ENCODE data around the gene CDKN3. TPM values are rescaled to one million over a fixed set of nuclear protein-coding genes. Genes with fewer than 3 reads are reported as not detected.
"Not testable (repeated sequence)": the region's sequence is repeated elsewhere in the genome, so short reads cannot be mapped to it uniquely, and the experiment has no call there.

The CDKN3 gene
- polyA plus RNA-seq, 3 donors: 24.4 to 28.4 (median 24.8) TPM

DNA sequence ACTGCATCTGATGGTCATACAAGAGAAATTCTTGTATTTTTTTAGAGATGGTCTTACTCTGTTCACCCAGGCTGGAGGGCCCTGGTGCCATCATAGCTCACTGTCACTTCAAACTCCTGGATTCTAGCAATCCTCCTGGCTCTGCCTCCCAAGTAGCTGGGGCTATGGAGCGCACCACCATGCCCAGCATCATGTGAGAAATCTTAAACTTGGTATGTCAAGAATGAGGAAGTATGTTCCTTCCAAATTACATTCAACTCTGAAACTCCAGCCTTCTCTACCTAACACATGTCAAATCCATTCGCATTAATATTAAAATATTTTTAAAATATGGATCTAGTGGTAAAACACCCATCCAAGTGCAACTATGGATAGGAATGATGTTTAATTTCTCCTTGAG, 27.5 kb upstream of the CDKN3 start:
- DNase-seq (ENCODE audit: low read depth in 3 of 3, low spot score in 2 of 3): no peak

DNA sequence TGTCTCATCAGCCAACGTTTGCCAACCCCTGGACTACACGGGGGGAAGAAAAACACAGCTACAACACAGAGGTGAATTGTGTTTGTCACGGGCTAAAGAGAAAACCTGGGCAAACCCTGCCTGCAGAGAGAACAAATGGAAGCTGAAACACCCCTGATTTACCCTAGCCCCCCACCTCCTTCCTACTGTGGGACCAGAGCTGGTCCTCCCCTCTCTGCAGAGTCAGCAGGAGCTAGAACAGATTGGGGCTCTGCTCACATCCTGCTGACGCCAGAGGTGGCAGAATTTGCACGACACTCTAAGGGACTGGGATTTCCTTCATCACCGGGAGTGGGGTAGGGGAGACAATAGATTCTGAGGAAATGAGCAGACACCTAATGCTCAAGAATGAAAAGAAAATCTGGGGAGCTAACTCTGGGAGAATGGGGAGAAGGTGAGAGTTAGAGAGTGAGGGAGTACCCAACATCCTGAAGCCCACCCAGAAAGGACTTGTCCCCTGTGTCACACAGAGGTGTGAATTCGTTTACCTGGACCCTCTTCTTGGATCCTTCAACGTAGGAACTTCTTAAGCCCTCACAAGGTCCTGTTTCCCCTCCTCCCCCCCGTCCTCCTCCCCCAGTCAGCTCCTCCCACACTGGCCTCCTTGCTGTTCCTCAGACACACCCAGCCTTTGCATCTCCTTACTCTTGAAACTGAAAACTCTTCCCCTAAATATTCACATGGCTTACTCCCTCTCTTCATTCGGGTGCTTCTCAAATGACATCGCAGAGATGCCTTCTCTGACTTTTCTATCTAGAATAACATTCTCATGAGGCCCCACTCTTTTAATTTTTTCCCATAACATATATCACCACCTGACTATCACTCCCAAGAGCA, 26.2 kb upstream of the CDKN3 start:
- DNase-seq (ENCODE audit: low read depth in 3 of 3, low spot score in 2 of 3): no peak

DNA sequence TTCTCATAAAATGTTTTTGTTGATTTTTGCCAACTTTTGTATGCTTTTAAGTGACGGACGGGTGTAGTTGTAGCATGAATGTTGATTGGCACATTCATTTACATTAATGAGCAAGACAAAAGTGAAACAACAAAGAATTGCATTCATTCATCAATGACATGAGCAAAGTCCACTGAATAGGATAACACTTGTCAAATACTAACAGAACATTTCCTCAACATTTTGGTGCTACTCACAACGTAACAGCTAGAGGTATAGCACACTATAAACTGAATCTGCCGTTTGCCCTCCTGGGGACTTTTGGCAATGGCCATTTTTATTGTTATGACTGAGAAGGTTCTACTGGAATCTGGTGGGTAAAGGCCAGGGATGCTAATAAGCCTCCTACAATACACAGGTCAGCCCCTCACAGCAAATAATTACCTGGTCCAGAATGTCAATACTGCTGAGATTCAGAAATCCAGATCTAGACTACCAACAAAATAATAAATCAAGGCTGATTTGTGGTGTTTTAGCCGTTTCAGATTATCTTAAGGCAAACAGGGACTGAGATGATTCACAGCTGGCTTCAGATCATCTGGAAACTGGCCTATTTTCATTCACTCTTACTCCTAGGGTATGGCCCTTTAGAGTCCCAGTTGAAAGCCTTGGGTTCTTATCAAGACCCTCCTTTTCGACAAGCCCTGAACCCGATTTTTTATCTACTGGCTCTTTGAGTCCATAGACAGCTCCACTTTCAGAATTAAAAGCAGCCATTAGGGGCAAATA, 22.5 kb upstream of the CDKN3 start:
- DNase-seq (ENCODE audit: low read depth in 3 of 3, low spot score in 2 of 3): no peak

DNA sequence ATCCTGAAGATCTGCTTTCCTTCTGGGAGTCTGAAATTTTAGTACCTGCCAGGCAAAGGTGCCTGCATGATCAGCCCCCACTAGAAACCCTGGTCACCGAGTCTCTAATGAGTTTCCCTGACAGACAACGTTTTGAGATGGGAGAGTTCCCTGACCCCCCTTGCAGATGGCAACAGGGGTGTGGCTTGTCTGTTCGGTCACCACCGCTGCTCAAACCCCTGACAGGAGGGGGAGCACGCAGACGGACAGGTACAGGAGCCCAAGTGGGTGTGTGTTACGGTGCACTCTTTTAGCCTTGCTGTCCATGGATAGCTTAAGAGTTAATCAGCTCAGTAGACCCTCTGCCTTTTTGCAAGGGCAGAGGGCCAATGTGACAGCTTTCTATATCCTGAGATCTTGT, 19.3 kb upstream of the CDKN3 start:
- no peak for DNase-seq (ENCODE audit: low read depth in 3 of 3, low spot score in 2 of 3)

DNA sequence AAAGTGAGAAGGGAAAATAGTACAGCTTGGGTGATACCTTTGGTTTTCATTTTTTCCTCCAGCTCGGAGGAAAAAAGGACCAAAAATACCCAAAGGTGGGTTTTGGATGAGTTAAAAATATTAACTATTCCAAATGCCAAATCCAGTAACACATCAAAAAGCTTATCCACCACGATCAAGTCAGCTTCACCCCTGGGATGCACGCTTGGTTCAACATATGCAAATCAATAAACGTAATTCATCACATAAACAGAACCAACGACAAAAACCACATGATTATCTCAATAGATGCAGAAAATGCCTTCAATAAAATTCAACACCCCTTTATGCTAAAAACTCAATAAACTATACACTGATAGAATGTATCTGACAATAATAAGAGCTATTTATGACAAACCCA, 17.9 kb upstream of the CDKN3 start:
- DNase-seq (ENCODE audit: low read depth in 3 of 3, low spot score in 2 of 3): not testable (repeated sequence)

DNA sequence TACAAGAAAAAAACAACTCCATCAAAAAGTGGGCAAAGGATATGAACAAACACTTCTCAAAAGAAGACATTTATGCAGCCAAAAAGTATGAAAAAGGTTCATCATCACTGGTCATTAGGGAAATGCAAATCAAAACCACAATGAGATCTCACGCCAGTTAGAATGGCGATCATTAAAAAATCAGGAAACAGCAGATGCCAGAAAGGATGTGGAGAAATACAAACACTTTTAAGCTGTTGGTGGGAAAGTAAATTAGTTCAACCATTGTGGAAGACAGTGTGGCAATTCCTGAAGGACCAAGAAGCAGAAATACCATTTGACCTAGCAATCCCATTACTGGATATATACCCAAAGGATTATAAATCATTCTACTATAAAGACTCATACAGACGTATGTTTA, 16.2 kb upstream of the CDKN3 start:
- DNase-seq (ENCODE audit: low read depth in 3 of 3, low spot score in 2 of 3): not testable (repeated sequence)

DNA sequence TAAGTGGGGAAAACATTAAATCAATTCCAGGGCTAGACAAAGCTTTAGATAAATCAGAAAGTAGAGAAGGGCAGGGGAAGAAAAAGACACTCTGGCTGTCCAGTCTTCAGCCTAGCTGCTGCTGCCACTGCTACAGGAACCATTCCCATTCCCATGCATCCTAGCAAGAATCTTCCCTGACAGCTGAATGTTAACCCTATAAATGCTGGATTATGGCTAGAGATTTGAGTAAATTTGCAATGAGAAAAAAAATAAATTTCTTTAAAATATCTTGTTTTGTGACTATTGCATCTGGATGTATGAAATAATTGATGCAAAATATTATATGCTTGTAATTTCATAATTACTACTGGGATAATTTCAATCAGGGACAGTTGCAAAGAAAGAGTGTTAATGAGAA, 15.0 kb upstream of the CDKN3 start:
- no peak for DNase-seq (ENCODE audit: low read depth in 3 of 3, low spot score in 2 of 3)

DNA sequence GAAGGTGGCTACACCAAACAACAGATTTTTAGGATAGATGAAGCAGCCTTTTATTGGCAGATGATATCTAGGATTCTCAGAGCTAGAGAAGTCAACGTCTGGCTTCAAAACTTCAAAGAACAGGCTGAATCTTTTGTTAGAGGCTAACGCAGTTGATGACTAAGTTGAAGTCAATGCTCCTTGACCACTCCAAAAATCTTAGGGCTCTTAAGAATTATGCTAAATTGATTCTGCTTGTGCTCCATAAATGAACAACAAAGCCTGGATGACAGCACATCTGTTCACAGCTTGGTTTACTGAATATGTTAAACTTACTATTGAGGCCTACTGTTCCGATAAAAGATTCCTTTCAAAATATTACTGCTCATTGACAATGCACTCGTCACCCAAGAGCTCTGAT, 13.0 kb upstream of the CDKN3 start:
- no peak for DNase-seq (ENCODE audit: low read depth in 3 of 3, low spot score in 2 of 3)

DNA sequence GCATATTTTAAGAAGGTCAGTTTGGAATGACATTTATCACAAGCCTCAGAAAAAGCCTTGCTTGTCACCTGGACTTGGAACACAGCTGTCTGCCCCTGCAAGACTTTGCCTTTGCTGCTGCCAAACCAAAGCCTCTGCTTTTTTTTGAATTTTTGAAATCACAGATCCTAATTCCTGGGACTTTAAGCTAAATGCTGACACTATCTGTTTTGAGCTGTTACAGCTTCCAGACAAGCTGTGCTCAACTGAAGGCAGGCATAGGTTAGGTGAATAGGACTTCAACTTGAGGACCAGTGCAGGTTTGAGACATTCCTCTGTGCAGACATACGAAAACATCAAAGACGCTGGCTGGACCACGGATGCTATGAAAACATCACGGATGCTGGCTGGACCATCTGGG, 11.3 kb upstream of the CDKN3 start:
- no peak for DNase-seq (ENCODE audit: low read depth in 3 of 3, low spot score in 2 of 3)

DNA sequence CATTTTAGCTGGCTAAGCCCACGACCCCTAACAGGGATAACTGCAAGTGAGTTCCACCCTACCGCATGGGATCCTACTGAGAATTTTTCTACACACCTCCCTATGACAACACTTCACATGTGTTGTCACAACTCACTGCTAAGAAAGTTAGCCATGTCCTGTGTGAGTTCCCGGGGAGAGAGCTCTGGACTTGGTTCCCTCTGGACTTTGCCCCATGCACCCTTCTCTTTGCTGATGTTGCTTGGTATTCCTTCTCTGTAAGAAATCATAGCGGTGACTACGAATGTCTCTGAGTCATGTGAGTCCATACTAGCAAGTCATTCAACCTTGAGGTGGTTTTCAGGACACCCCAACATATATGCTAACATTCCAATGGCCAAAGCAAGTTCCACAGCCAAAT, 9.5 kb upstream of the CDKN3 start:
- no peak for DNase-seq (ENCODE audit: low read depth in 3 of 3, low spot score in 2 of 3)

DNA sequence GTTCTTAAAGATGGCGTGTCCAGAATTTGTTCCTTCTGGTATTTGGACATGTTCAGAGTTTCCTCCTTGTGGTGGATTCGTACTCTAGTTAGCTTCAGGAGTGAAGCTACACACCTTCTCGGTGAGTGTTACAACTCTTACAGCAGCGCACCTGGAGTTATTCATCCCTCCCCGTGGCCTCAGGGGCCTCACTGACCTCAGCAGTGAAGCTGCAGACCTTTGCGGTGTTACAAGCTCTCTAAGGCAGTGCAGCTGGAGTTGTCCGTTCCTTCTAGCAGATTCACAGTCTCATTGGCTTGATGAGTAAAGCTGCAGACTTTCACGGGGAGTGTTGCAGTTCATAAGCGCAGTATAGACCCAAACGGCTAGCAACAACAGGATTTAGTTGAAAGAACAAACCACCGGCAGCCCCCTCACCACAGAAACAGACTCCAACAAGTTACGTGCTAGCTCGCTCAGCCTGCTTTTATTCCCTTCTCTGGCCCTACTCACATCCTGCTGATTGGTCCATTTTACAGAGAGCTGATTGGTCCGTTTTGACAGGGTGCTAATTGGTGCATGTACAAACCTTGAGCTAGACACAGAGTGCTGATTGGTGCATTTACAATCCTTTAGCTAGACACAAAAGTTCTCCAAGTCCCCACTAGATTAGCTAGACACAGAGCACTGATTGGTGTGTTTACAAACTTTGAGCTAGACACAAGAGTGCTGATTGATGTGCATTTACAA, 4.5 kb upstream of the CDKN3 start:
- DNase-seq (ENCODE audit: low read depth in 3 of 3, low spot score in 2 of 3): no peak

DNA sequence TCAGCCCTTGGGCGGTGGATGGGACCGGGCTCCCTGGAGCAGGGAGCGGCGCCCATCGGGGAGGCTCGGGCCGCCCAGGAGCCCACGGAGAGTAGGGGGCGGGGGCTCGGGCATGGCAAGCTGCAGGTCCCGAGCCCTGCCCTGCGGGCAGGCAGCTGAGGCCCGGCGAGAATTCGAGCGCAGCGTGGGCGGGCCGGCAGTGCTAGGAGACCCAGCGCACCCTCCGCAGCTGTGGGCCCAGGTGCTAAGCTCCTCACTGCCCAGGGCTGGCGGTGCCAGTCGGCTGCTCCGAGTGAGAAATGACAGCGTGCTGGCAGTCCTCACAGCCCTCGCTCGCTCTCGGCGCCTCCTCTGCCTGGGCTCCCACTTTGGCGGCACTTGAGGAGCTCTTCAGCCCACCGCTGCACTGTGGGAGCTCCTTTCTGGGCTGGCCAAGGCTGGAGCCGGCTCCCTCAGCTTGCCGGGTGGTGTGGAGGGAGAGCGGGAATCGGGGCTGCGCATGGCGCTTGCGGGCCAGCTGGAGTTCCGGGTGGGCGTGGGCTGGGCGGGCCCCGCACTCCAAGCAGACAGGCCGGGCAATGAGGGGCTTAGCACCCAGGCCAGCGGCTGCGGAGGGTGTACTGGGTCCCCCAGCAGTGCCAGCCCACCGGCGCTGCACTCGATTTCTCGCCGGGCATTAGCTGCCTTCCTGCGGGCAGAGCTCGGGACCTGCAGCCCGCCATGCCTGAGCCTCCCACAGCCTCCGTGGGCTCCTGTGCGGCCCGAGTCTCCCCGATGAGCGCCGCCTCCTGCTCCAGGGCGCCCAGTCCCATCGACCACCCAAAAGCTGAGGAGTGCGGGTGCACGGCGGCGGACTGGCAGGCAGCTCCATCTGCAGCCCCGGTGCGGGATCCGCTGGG, 3.6 kb upstream of the CDKN3 start:
- not testable (repeated sequence) for DNase-seq (ENCODE audit: low read depth in 3 of 3, low spot score in 2 of 3)

DNA sequence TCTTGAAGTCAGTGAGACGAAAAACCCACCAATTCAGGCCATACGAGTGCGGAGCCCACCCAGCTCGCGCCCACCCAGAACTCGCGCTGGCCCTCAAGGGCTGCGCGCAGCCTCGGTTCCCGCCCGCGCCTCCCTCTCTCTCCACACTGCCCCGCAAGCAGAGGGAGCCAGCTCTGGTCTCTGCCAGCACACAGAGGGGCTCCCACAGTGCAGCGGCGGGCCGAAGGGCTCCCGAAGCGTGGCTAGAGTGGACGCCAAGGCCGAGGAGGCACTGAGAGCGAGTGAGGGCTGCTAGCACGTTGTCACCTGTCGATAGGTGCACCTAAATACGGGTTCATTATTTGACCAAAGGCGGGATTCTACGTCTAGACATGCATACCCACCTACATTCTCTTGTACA, 2.2 kb upstream of the CDKN3 start:
- no peak for DNase-seq (ENCODE audit: low read depth in 3 of 3, low spot score in 2 of 3)

DNA sequence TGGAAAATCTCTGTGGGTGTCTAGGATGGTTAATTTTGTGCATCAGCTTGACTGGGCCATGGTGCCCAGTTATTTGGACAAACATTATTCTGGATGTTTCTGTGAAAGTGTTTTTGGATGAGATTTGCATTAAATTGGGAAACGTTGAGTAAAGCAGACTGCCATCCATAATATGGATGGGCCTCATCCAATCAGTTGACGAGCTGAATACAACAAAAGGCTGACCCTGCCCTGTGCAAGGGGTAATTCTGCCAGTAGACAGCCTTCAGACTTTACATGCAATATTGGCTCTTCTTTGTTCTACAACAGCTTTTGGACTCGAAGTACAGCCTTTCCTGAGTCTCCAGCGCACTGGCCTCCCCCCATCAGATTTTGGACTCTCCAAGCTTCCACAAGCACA, 1.5 kb upstream of the CDKN3 start:
- no peak for DNase-seq (ENCODE audit: low read depth in 3 of 3, low spot score in 2 of 3)

DNA sequence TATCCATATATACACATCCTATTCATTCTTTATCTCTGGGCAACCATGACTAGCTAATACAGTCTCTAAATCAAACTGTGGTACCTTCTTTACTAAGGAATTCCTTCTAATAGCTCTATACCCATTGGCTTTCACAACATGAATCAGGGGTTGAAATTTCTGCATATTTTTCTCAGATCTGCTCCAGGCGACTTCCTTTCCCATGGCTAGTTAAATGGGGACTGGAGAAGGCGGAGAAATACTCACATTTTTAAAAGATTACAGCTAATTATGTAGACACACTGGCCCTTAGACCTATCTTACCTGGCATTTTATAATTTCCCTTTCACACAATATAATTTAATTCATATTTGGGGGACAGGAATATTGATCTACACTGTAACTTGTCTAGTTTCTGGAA, 1.1 kb upstream of the CDKN3 start:
- DNase-seq (ENCODE audit: low read depth in 3 of 3, low spot score in 2 of 3): no peak

DNA sequence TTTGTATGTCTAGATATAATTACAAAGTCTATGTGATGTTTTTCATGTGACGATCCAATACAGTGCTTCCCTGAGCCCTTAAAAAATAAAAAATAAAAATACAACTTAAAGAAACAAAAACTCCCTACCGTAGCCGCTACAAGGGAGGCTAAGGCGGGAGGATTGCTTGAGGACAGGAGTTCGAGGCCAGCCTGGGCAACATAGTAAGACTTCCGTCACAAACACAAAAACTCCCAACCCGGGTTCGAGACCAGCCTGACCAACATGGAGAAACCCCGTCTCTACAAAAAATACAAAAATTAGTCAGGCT, 669 bp upstream of the CDKN3 start:
- DNase-seq (ENCODE audit: low read depth in 3 of 3, low spot score in 2 of 3): no peak

DNA sequence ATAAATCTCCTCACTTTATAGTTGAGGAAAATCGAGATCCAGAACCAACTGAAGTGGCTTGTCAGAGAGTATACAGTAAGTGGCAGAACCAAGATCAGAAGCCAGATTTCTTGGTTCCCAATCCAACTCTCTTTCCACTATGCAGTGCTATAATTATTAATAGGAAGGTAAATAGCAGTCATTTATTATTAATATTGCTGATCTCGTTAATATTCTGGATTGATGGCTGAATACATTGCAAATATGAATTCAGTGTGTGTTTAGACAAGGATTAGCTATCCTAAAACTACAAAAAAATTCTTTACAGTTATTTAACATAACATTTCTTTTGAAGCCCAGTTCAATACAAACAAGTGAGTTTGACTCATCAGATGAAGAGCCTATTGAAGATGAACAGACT, 2.8 kb downstream of the CDKN3 start:
- no peak for DNase-seq (ENCODE audit: low read depth in 3 of 3, low spot score in 2 of 3)

DNA sequence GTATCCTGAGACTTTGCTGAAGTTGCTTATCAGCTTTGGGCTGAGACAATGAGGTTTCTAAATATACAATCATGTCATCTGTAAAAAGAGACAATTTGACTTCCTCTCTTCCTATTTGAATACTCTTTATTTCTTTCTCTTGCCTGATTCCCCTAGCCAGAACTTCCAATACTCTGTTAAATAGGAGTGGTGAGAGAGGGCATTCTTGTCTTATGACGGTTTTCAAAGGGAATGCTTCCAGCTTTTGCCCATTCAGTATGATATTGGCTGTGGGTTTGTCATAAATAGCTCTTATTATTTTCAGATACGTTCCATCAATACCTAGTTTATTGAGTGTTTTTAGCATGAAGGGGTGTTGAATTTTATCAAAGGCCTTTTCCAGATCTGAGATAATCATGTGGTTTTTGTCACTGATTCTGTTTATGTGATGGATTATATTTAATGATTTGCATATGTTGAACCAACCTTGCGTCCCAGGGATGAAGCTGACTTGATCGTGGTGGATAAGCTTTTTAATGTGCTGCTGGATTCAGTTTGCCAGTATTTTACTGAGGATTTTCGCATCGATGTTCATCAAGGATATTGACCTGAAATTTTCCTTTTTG, 6.7 kb downstream of the CDKN3 start:
- DNase-seq (ENCODE audit: low read depth in 3 of 3, low spot score in 2 of 3): not testable (repeated sequence)

DNA sequence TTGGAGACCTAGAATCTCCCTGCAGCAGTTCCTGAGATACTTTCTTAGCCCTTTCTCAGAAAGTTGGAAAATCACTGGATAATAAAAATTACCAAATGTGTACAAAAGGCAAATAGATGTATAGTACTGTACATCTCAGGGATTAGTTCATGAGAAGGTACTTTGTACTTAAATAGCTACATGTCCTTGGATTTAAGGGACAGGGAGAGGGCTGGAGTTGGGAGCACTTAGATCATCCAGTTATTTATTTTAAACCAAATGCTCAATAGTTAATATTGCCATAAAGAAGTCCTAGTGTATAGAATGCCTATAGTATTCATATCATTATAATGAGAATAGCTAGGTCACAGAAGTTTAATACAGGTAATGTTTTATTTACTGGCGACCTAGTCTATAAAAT, 13.4 kb downstream of the CDKN3 start:
- no peak for DNase-seq (ENCODE audit: low read depth in 3 of 3, low spot score in 2 of 3)

DNA sequence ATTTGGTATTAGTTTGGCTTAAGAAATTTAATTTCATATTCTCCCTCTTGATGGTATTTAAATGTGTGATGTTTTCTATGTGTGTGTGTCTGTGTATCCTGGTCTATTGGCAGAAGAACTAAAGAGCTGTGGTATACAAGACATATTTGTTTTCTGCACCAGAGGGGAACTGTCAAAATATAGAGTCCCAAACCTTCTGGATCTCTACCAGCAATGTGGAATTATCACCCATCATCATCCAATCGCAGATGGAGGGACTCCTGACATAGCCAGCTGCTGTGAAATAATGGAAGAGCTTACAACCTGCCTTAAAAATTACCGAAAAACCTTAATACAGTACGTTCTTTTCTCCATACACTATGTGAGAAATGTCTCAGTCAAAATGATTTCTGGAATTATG, 14.6 kb downstream of the CDKN3 start:
- DNase-seq (ENCODE audit: low read depth in 3 of 3, low spot score in 2 of 3): no peak

Measured in right renal cortex interstitium (tissue), 3 donors.